RPMI8226 (cell line): Measurements from ENCODE around the gene TMC6.
A peak's percentile ranks its signal among the peaks of the same experiment; 100 is the strongest.
"Not testable (repeated sequence)": the region's sequence is repeated elsewhere in the genome, so short reads cannot be mapped to it uniquely, and the experiment has no call there.

Source experiments
- DNase-seq: peaks from one replicate; pipeline ENCODE4 v3.0.0-alpha.2; 2015

The TMC6 gene

GRCh38 chr17:78122931-78123249, 5.7 kb downstream of the TMC6 start:
- no peak for DNase-seq

GRCh38 chr17:78122216-78122930, 6.2 kb downstream of the TMC6 start:
- DNase-seq = no peak

GRCh38 chr17:78121801-78122215, 6.7 kb downstream of the TMC6 start:
- DNase-seq = no peak

GRCh38 chr17:78120971-78121800, 7.4 kb downstream of the TMC6 start:
- DNase-seq = no peak

GRCh38 chr17:78120537-78120936, 8.0 kb downstream of the TMC6 start:
- no peak for DNase-seq

- DNase-seq = no peak
Measured at GRCh38 chr17:78118801-78119241, 9.7 kb downstream of the TMC6 start.

- DNase-seq = no peak
Measured at GRCh38 chr17:78117027-78117981, 11.3 kb downstream of the TMC6 start.

- no peak for DNase-seq
Measured at GRCh38 chr17:78116411-78116810, 12.1 kb downstream of the TMC6 start.

GRCh38 chr17:78115803-78116202, 12.8 kb downstream of the TMC6 start:
- not testable (repeated sequence) for DNase-seq

- DNase-seq = no peak
Measured at GRCh38 chr17:78114831-78115723, 13.5 kb downstream of the TMC6 start.

- DNase-seq = no peak
Measured at GRCh38 chr17:78113804-78114785, 14.5 kb downstream of the TMC6 start.

- DNase-seq = peak; percentile 75
Measured at GRCh38 chr17:78112518-78113471, 15.8 kb downstream of the TMC6 start.

- no peak for DNase-seq
Measured at GRCh38 chr17:78111727-78112517, 16.6 kb downstream of the TMC6 start.

GRCh38 chr17:78111016-78111726, 17.4 kb downstream of the TMC6 start:
- DNase-seq = no peak

GRCh38 chr17:78110363-78111015, 18.1 kb downstream of the TMC6 start:
- DNase-seq = no peak

GRCh38 chr17:78109489-78109761, 19.1 kb downstream of the TMC6 start:
- no peak for DNase-seq

GRCh38 chr17:78108726-78109488, 19.6 kb downstream of the TMC6 start:
- DNase-seq = no peak
